Measurements from ENCODE around the gene MYO5C.
"Not testable (repeated sequence)": the region's sequence is repeated elsewhere in the genome, so short reads cannot be mapped to it uniquely, and the experiment has no call there.

The MYO5C gene

DNA sequence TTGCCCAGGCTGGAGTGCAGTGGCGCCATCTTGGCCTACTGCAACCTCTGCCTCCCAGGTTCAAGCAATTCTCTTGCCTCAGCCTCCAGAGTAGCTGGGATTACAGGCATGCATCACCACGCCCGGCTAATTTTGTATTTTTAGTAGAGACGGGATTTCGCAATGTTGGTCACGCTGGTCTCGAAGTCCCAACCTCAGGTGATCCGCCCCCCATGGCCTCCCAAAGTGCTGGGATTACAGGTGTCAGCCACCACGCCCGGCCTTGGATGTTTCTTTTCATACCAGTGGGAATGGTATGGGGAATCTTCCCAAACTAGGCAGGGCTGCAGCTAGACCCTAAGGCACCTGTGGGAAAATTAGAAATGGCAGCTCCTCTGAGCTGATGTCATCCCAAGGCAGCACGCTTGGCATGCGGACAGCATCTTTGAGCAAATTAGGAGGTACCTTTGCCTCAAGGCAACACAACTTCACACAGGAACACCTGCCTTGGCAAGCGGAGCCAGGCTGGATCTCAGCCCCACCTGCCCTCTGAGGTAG lies 56.5 kb downstream of the MYO5C start:
- DNase-seq: not testable (repeated sequence)

DNA sequence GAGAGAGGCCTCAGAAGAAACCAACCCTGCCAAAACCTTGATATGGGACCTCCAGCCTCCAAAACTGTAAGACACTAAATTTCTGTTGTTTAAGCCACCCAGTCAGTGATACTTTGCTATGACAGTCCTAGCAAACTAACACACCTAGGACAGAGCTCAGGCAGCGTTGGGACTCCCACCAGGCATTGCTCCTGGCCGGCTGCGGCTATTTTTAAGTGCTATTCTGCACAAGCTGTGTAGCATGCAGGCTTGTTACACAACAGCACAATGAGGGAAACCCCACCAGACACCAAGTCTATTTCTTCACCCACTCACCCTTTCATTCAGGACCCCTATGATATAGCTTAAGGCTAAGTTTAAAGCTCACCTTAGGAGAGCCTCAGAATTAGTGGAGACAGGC lies 57.5 kb downstream of the MYO5C start:
- no peak for DNase-seq

DNA sequence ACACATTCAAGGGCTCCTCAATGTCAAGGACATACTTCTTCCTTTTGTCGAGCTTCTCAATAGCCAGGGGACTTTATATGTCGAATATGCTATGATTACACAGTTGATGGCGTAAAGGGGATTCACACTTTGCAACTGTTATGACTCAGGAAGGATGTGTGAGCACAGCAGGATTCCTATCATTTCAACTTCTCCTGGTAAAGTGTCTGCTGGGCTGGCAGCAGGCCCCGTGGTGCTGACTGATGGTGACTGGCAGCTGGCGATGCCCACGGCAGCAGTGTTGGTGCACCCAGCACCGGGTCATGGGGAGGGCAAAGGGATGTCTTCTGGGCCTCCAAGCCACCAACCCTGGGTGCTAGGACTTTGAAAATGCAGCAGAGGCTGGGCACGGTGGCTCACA lies 59.6 kb downstream of the MYO5C start:
- no peak for DNase-seq

DNA sequence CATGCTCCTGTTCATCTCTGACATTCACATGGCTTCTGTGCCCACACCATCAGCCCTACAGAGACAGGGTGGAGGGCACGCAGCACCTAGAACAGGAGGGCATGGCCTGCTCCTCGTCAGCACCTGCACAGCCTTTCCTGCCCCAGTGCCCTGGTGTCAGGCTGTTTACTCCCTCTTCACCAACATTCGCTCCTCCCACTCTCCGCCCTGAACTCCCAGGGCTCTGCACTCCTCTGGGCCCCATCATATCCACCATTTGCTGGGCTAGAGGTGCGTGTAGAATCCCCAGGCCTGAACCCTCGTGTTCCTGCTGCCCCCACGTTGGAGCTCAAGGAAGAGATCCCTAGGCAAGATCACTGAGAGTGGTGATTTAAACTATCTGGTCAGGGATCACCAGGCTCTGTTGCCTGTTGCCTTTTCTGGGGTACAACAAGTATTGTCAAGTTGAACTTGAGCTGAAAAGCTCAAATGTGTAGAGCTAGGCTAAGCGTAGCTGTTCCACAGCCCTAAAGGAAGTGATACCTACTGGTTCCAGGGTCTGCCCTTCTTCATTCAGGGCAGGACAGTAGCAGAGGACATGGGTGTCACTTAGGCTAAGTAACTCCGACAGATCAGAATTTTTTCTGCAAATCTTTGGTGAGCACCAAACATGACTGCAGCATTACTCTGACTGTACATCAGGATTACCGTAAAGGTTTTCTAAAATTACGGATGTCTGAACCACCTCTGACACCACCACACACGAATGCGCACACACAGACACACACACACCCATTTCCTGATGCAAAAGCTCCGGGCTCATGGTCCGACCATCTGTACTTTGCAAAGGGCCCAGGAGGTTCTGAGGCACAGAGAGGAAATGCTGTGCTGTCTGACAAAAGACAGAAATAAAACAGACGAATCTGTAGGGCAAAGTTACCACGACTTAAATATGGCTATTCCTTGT lies 60.7 kb downstream of the MYO5C start:
- no peak for DNase-seq

DNA sequence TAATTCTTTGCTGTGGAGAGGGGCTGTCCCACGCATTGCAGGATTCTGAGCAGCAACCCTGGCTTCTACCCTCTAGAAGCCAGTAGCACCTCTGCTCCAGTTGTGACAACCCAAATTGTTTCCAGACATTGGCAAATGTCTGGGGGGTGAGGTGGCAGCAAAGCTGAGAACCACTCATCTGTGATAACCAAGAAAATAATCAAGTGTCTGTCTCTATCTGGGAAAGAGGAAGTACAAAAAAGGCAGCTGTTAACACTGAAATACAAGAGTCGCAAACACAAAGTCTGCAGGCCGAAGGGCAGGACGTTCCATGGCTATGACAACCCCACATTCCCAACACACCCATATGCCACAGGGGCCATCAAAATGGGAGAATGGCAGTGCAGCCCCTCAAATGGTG lies 62.2 kb downstream of the MYO5C start:
- no peak for DNase-seq

DNA sequence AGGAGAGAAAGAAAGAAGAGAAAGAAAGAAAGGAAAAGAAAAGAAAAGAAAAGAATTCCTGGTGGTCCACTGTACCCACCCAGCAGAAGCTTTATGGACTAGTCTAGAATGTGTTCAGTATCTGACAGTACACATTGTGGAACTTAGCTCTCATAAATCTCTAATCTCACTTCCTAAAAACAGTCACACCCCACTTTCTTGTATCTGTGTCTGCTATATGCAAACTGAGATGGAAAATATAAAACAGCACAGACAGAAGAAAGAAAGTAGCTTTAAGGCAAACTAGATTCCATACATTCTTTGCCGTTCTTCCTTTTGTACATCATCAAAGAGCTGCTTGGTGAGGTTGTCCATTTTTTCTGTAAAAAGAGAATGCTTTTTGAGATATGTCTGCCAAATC lies 63.3 kb downstream of the MYO5C start:
- DNase-seq: no peak

DNA sequence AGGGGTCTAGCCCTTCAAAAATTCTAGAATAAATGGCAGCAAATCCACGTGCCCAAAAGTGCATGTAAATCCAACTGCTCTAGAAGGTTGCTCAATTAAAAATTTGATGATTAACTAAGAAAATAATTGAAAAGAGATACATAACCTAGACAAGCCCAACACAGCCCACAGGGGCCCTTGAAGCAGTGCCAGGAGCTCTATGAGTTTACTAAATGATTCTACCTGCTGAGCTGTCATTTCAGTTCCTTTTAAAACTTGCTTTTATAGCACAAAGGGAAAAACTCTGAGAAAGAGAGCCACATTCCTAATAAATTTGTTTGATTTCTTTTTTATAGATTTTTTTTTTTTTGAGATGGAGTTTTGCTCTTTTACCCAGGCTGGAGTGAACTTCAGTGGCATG lies 65.5 kb downstream of the MYO5C start:
- no peak for DNase-seq

DNA sequence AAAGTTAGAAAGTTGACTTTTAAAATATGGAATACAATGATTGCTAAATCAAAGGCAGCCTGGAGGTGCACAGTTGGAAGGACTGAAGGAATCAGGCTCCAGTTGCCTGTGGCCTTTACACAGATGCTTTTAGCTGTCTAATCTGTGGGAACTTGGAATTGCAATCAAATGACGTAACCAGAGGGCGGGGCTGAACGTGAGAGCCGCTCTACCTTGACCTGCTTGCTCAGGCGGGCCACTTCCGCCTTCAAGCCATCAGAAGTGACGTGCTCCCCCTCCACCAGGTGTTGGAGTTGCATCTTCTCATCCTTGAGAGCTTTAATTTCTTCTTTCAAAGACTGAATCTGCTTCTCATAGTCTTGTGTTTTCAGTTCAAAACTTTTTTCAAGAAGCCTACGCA lies 66.7 kb downstream of the MYO5C start:
- peak; percentile 3 for DNase-seq

DNA sequence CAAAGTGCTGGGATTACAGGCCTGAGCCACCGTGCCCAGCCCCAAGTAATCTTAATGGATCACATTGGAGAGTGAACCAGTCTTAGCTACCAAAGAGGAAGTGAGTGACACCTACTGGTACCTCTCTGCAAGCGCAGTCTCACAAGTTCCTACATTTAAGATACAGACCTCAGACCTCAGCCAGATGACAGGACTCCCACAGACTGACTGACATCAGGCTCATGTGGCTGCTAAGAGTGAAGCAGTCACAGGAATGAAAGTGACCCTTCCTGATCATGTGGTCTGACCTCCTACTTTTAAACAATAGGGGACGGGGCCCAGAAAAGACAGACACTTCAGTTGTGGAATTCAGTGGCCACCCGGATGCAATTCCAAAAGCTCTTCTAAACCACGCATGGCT lies 68.1 kb downstream of the MYO5C start:
- DNase-seq: peak; percentile 85

DNA sequence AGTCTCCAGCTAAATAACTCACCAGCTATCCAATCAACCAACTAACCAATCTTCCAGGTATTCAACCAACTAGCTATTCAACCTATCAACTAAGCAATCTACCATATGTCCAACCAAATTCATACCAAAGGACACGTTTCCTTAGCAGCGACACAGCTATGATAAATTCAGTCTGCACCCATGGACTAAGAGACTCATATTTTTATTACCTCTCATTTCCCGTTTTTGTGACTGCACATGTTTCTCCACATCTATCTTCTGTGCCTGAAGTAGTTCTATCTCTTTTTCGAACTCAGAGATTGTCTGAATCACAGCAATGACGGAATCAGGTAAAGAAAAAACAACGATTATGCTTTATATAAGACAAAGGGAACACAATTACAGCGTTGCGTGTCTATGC lies 70.4 kb downstream of the MYO5C start:
- no peak for DNase-seq

DNA sequence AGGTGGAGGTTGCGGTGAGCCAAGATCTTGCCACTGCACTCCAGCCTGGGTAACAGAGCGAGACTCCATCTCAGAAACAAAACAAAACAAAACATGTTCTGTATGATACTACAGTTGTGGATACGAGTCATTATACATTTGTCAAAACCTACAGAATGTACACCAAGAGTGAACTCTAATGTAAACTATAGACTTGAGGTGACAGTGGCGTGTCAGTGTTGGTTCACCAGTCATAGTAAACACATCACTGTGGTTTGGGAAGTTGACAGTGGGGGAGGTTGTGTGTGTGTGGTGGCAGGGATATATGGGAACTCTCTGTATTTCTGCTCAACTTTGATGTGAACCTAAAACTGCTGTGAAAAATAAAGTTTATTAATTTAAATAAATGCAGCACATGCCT lies 71.4 kb downstream of the MYO5C start:
- no peak for DNase-seq

DNA sequence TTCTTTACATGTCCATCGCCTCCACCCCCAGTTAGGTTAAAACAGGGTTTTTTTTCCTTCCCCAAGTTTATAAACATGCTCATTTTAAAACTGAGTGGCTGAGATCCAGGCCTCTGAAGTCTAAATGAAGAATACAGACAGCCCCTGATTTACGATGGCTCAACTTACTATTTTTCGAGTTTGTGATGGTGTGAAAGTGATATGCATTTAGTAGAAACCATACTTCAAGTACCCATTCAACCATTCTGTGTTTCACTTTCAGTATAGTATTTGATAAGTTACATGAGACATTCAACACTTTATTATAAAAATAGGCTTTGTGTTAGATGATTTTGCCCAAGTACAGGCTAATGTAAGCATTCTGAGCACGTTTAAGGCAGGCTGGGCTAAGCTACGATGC lies 73.9 kb downstream of the MYO5C start:
- no peak for DNase-seq

DNA sequence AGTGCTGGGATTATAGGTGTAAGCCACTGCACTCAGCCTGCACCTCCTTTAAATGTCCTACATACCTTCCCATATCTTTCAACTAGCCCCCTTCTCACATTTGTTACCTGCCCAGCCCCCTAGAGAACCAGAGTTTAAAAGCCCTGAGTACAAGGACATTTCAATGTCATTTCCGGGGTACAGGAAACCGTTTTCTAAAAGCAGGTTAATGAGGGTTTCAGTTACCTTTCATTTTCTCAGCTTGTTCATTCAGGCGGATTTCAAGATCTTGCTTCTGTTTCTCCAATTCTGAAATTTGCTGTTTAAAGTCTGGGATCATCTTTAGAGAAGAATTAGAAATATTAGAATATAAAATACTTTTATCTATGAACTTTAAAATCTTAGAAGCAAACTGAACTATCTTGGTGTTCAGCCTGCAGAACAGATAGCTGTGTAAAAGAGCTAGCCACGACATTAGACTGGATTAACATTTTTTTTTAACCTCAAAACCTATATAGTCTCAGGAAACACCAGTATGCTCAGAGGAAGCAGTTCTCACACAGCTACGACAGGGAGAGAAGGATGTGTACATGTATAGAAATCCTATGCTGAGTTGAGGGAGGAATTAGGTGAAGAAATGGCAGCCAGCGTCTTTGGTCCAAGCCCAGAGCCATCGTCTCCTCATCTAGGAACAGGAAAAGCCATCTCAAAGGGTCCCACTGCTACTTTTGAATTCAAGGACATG lies 74.5 kb downstream of the MYO5C start:
- DNase-seq: no peak

DNA sequence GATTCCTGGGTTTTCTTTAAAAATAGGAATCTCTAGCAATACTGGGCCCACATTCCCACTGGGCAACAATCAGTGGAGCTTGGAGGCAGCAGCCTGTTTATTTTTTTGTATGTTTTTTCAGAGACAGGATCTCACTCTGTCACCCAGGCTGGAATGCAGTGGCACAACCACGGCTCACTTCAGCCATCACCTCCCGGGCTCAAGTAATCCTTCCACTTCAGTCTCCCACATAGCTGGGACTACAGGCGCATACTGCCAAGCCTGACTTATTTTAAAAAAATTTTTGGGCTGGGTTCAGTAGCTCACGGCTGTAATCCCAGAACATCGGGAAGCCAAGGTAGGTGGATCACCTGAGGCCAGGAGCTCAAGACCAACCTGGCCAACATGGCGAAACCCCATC lies 75.4 kb downstream of the MYO5C start:
- DNase-seq: no peak

DNA sequence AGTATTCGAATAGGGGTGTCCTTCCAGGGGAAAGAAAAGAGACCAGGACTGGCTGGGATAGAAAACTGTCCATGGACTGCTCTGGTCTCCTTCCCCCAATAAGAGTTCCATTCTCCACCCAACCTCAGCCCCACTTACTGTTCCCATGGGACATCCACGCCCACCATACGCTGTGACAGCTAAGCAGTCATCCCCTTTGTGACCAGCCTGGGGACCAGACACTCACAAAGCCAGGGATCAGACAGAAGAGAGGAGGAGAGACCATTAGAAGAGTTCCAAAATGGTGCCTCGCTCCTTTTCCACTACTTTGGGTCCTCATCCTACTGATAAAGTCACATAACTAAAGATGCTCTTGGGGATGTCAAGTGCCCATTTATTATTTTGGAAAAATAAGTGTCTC lies 76.8 kb downstream of the MYO5C start:
- no peak for DNase-seq

DNA sequence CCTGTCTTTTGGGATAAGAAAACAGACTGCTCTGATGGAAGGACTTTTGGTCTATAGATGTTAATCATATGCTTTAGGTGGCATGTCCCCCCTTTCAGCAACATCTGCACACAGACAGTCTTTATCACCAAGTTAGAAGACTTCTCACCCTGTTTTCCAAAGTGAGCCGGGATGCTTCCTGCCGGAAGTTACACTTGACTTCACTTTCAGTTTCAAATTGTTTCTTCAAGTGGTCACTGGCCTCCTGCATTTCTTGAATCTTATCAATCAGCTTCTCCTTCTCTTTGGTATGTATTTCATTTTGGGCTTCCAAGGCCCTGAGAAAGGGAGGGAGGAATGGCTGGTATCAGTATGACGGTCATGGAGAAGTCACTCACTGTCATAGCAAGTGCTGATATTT lies 77.2 kb downstream of the MYO5C start:
- no peak for DNase-seq

DNA sequence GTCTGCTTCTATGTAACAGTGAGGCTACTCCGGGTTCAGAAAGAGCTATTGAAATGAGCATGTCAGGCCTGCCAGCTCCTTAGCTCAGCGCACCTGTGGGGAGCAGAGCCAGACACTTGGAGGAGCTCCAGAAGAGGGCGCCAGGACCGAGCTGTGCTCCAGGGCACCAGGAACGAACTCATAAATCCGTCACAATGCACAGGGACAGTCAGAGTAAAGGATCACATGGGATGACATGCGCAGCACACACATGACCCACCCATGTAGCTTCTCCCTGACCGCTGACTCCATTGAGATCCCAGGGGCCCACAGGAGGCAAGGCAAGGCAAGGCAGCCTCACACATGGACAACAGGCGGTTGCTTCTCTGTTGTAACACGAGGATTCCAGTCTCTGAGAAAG lies 78.4 kb downstream of the MYO5C start:
- no peak for DNase-seq

DNA sequence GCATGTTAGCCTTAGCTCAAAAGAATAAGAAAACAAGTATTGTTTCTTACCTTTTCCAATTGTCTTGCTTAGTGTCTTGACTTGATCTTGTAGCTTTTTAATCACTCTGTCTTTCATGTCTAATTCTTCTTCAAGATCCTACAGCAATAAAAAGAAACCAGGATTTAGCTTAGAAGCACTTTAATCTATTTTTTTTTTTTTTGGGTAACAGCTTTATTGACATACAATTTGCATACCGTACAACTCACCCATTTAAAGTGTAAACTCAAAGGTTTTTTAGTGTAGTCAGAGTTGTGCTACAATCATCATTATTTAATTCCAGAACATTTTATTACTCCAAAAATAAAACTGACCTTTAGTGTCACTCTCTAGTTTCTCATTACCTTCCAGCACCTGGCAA lies 81.1 kb downstream of the MYO5C start:
- DNase-seq: no peak

DNA sequence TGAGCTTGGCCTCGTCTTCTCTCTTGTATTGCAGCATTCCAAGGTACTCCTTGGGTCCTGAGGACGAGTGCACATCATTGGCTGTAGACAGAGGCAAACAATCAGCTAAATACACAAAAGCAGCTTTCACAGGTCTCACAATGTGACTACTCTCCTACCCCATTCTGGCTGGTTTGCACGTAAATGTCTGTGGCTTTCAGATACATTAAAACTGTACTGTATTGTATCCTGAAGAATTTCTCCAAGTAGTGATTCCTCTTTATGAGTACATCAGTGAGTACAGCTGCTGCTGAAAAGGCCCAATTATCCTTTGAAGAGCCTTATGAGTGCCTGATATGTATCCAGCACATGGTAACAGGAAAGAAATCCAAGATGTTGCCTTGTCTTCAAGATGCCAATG lies 82.4 kb downstream of the MYO5C start:
- no peak for DNase-seq

DNA sequence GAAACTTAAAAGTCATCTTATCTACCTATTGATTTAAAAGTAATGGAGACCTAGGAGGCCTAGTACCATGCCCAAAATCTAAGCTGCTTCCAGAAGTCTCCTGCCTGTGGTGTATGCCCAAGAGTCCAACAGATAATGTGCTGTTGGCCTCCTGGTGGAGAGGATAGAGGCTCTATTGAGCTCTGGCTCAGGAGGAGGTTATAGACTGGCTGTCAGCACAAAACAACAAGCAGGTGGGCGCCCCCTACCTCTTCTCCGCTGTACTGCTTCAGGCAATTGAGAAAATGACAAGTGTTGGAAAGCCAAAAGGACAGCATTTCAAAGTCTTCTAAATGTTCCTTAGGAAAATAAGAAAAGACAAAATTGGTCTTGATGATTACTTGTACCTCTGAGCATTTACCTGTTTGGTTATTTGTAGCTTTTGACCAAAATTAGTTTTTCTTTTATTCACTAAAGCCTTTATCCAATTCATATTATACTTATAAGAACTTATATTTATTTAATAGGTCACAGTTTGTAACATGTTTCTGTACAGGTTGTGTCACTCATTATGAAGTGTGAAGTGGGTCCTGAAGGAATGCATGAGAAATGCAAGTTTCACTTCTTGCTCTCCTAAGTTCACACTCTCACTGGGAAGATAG lies 87.2 kb downstream of the MYO5C start:
- peak; percentile 72 for DNase-seq

DNA sequence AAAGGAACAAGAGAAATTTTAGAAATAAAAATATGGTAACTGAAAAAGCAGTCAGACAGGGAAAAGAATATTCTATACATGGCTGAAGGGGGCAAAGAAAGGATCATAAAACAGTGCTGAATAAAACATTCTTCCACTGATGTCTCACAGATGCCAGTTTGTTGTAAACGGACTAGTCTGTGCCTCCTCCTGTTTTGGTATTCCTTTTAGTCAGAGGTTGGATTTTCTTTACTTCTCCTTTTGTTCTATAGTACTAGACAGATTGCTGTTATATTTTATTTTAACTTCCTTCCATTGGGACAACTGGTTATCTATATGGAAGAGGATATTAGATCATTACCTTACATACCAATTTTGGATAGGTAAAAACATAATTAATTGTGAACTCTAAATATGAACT lies 88.4 kb downstream of the MYO5C start:
- DNase-seq: no peak

DNA sequence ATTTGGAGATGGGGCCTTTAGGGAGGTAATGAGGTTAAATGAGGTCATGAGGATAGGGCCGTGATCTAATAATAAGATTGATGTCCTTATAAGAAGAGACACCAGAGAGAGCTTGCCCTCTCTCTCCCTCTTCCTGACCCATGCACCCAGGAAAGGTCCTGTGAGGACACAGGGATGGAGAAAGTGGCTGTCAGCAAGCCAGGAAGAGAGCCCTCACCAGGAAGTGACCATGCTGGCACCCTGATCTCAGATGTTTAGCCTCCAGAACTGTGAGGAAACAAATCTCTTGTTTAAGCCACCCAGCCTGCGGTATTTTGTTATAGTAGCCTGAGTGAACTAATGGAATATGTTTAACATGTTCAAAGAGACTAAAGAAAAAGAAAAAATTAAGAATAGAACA lies 89.2 kb downstream of the MYO5C start:
- DNase-seq: no peak

DNA sequence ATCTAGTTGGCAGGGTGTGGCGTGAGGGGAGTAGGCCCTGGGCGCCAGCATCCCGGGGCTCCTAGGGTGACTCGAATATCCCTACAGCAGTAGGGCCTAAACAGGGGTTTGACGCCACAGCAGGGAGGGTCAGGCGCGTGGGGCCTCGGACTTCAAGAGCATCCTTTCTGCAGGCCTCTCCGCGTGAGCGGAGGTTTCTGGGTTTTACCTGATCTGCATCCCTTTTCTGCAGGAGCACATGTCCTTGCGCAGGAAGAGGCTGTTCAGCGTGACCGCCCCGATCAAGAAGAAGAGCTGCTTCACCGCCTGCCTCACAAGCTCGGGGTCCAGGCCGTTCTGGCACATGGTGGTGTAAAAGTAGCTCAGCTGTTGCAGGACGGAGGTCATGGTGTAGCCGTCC lies 90.9 kb downstream of the MYO5C start:
- no peak for DNase-seq
